C1 segment of cervical spinal cord (tissue), 14 donors: ENCODE results near the gene UQCRFS1.
A peak's percentile ranks its signal among the peaks of the same experiment; 100 is the strongest.
"Not testable (repeated sequence)": the region's sequence is repeated elsewhere in the genome, so short reads cannot be mapped to it uniquely, and the experiment has no call there.

ENCODE experiments used
- DNase-seq, 14 donors: peaks; one replicate each; lab custom pipeline; 2025; lab: John Stamatoyannopoulos, UW

Gene UQCRFS1

GRCh38 chr19:29212648-29213573 is at the start of gene UQCRFS1:
Gene UQCRFS1 (minus strand): TSS chr19:29213151. CDS start chr19:29213118, 33 bp downstream.
- peak; percentile 53 to 97 (median 92) for DNase-seq

- no peak for DNase-seq
Observed at GRCh38 chr19:29262085-29262484, 49.1 kb upstream of the UQCRFS1 start.

GRCh38 chr19:29260477-29261317 is 47.7 kb upstream of the UQCRFS1 start:
- peak in 1 of 14 donors; percentile 10 for DNase-seq

GRCh38 chr19:29259867-29260281 is 46.9 kb upstream of the UQCRFS1 start:
- no peak for DNase-seq

GRCh38 chr19:29259153-29259552 is 46.2 kb upstream of the UQCRFS1 start:
- DNase-seq = no peak

- DNase-seq = no peak
Observed at GRCh38 chr19:29256516-29256915, 43.6 kb upstream of the UQCRFS1 start.

- DNase-seq = no peak
Observed at GRCh38 chr19:29255912-29256311, 43.0 kb upstream of the UQCRFS1 start.

- no peak for DNase-seq
Observed at GRCh38 chr19:29255006-29255405, 42.1 kb upstream of the UQCRFS1 start.

- DNase-seq = not testable (repeated sequence)
Observed at GRCh38 chr19:29249798-29250197, 36.8 kb upstream of the UQCRFS1 start.

- no peak for DNase-seq
Observed at GRCh38 chr19:29248332-29248844, 35.4 kb upstream of the UQCRFS1 start.

- DNase-seq = peak in 1 of 14 donors; percentile 11
Observed at GRCh38 chr19:29247872-29248271, 34.9 kb upstream of the UQCRFS1 start.

GRCh38 chr19:29247471-29247870 is 34.5 kb upstream of the UQCRFS1 start:
- DNase-seq = no peak

- peak in 1 of 14 donors; percentile 7 for DNase-seq
Observed at GRCh38 chr19:29247051-29247450, 34.1 kb upstream of the UQCRFS1 start.

- DNase-seq = peak in 1 of 14 donors; percentile 5
Observed at GRCh38 chr19:29245215-29245614, 32.3 kb upstream of the UQCRFS1 start.

- no peak for DNase-seq
Observed at GRCh38 chr19:29241324-29241723, 28.4 kb upstream of the UQCRFS1 start.

- DNase-seq = no peak
Observed at GRCh38 chr19:29239213-29239776, 26.3 kb upstream of the UQCRFS1 start.

GRCh38 chr19:29233591-29233990 is 20.6 kb upstream of the UQCRFS1 start:
- no peak for DNase-seq

GRCh38 chr19:29232315-29232852 is 19.4 kb upstream of the UQCRFS1 start:
- DNase-seq = no peak

GRCh38 chr19:29231306-29231705 is 18.4 kb upstream of the UQCRFS1 start:
- DNase-seq = not testable (repeated sequence)

GRCh38 chr19:29217616-29218015 is 4.7 kb upstream of the UQCRFS1 start:
- no peak for DNase-seq

GRCh38 chr19:29216021-29216420 is 3.1 kb upstream of the UQCRFS1 start:
- DNase-seq = no peak
